ENCODE measurements around the gene MYBBP1A.

Gene MYBBP1A

GRCh38 chr17:4566785-4567184 lies 11.6 kb upstream of the MYBBP1A start:
- Histone ChIP-seq H3K4me3 (ENCODE audit: insufficient read length, low read depth) (no peak overlapping the region), H3K36me3 (ENCODE audit: insufficient read depth, insufficient read length, low read length) (no peaks in the 10 kb centered on the region), H3K27me3 (ENCODE audit: insufficient read depth, insufficient read length) (no peaks in the 10 kb centered on the region), H3K4me1 (ENCODE audit: insufficient read depth, insufficient read length) (peaks cover 2% of the 10 kb centered on the region), H3K9ac (ENCODE audit: insufficient read length, low read depth) (no peak overlapping the region), H3K9me3 (ENCODE audit: insufficient read depth, low read length) (no peaks in the 10 kb centered on the region)
- DNase-seq (ENCODE audit: low read depth, low spot score), result peak; percentile 68
- TF ChIP-seq SUZ12 (IDR thresholded peaks at IDR 0.05; ENCODE audit: extremely low read depth, insufficient read depth, insufficient read length) (no peak), YY1 (IDR thresholded peaks at IDR 0.05; ENCODE audit: insufficient read depth, insufficient read length) (no peak), ZNF274 (IDR thresholded peaks at IDR 0.05; ENCODE audit: low read depth, low read length) (no peak)

- Histone ChIP-seq H3K9ac (ENCODE audit: insufficient read length, low read depth) (peak overlapping the region; percentile 50), H3K4me3 (ENCODE audit: insufficient read length, low read depth) (no peak overlapping the region), H3K27me3 (ENCODE audit: insufficient read depth, insufficient read length) (no peaks in the 10 kb centered on the region), H3K4me1 (ENCODE audit: insufficient read depth, insufficient read length) (peaks cover 2% of the 10 kb centered on the region), H3K9me3 (ENCODE audit: insufficient read depth, low read length) (no peaks in the 10 kb centered on the region), H3K36me3 (ENCODE audit: insufficient read depth, insufficient read length, low read length) (no peaks in the 10 kb centered on the region)
- TF ChIP-seq SUZ12 (IDR thresholded peaks at IDR 0.05; ENCODE audit: extremely low read depth, insufficient read depth, insufficient read length), result no peak
- TF ChIP-seq YY1 (IDR thresholded peaks at IDR 0.05; ENCODE audit: insufficient read depth, insufficient read length), result no peak
- no peak for TF ChIP-seq ZNF274 (IDR thresholded peaks at IDR 0.05; ENCODE audit: low read depth, low read length)
- peak; percentile 56 for DNase-seq (ENCODE audit: low read depth, low spot score)
Observed at GRCh38 chr17:4565209-4566141, 10.3 kb upstream of the MYBBP1A start.

GRCh38 chr17:4562015-4562969 lies 7.1 kb upstream of the MYBBP1A start:
- H3K9me3 ChIP-seq (ENCODE audit: insufficient read depth, low read length), result no peaks in the 10 kb centered on the region
- H3K4me1 ChIP-seq (ENCODE audit: insufficient read depth, insufficient read length), result peaks cover 2% of the 10 kb centered on the region
- DNase-seq (ENCODE audit: low read depth, low spot score), result no peak
- no peak overlapping the region for H3K9ac ChIP-seq (ENCODE audit: insufficient read length, low read depth)
- no peak overlapping the region for H3K4me3 ChIP-seq (ENCODE audit: insufficient read length, low read depth)
- no peaks in the 10 kb centered on the region for H3K27me3 ChIP-seq (ENCODE audit: insufficient read depth, insufficient read length)
- TF ChIP-seq SUZ12 (IDR thresholded peaks at IDR 0.05; ENCODE audit: extremely low read depth, insufficient read depth, insufficient read length), result no peak
- TF ChIP-seq YY1 (IDR thresholded peaks at IDR 0.05; ENCODE audit: insufficient read depth, insufficient read length), result no peak
- TF ChIP-seq ZNF274 (IDR thresholded peaks at IDR 0.05; ENCODE audit: low read depth, low read length), result no peak
- H3K36me3 ChIP-seq (ENCODE audit: insufficient read depth, insufficient read length, low read length), result no peaks in the 10 kb centered on the region

- H3K36me3 ChIP-seq (ENCODE audit: insufficient read depth, insufficient read length, low read length), result no peaks in the 10 kb centered on the region
- TF ChIP-seq SUZ12 (IDR thresholded peaks at IDR 0.05; ENCODE audit: extremely low read depth, insufficient read depth, insufficient read length), result no peak
- H3K27me3 ChIP-seq (ENCODE audit: insufficient read depth, insufficient read length), result no peaks in the 10 kb centered on the region
- DNase-seq (ENCODE audit: low read depth, low spot score), result no peak
- H3K4me1 ChIP-seq (ENCODE audit: insufficient read depth, insufficient read length), result peaks cover 5% of the 10 kb centered on the region
- H3K9ac ChIP-seq (ENCODE audit: insufficient read length, low read depth), result no peak overlapping the region
- no peaks in the 10 kb centered on the region for H3K9me3 ChIP-seq (ENCODE audit: insufficient read depth, low read length)
- H3K4me3 ChIP-seq (ENCODE audit: insufficient read length, low read depth), result no peak overlapping the region
Observed at GRCh38 chr17:4560837-4561256, 5.7 kb upstream of the MYBBP1A start.

- Histone ChIP-seq H3K4me3 (ENCODE audit: insufficient read length, low read depth) (no peak within 1 kb of the TSS), H3K36me3 (ENCODE audit: insufficient read depth, insufficient read length, low read length) (no peaks in the 10 kb centered on the region), H3K9ac (ENCODE audit: insufficient read length, low read depth) (no peak within 1 kb of the TSS), H3K27me3 (ENCODE audit: insufficient read depth, insufficient read length) (no peaks in the 10 kb centered on the region), H3K9me3 (ENCODE audit: insufficient read depth, low read length) (no peaks in the 10 kb centered on the region), H3K4me1 (ENCODE audit: insufficient read depth, insufficient read length) (peaks cover 5% of the 10 kb centered on the region)
- no peak for TF ChIP-seq ZNF274 (IDR thresholded peaks at IDR 0.05; ENCODE audit: low read depth, low read length)
- no peak for TF ChIP-seq SUZ12 (IDR thresholded peaks at IDR 0.05; ENCODE audit: extremely low read depth, insufficient read depth, insufficient read length)
- no peak for TF ChIP-seq YY1 (IDR thresholded peaks at IDR 0.05; ENCODE audit: insufficient read depth, insufficient read length)
- DNase-seq (ENCODE audit: low read depth, low spot score), result no peak
Observed at GRCh38 chr17:4560421-4560820, 5.2 kb upstream of the MYBBP1A start, which contains the start of gene GGT6. Gene GGT6 (minus strand): TSS chr17:4560577. CDS start chr17:4560521, 56 bp downstream.

- H3K4me3 ChIP-seq (ENCODE audit: insufficient read length, low read depth), result no peak overlapping the region
- H3K9ac ChIP-seq (ENCODE audit: insufficient read length, low read depth), result no peak overlapping the region
- TF ChIP-seq ZNF274 (IDR thresholded peaks at IDR 0.05; ENCODE audit: low read depth, low read length) (no peak), YY1 (IDR thresholded peaks at IDR 0.05; ENCODE audit: insufficient read depth, insufficient read length) (no peak), SUZ12 (IDR thresholded peaks at IDR 0.05; ENCODE audit: extremely low read depth, insufficient read depth, insufficient read length) (no peak)
- H3K4me1 ChIP-seq (ENCODE audit: insufficient read depth, insufficient read length), result peaks cover 3% of the 10 kb centered on the region
- H3K9me3 ChIP-seq (ENCODE audit: insufficient read depth, low read length), result no peaks in the 10 kb centered on the region
- H3K36me3 ChIP-seq (ENCODE audit: insufficient read depth, insufficient read length, low read length), result no peaks in the 10 kb centered on the region
- H3K27me3 ChIP-seq (ENCODE audit: insufficient read depth, insufficient read length), result no peaks in the 10 kb centered on the region
- DNase-seq (ENCODE audit: low read depth, low spot score), result no peak
Observed at GRCh38 chr17:4559966-4560365, 4.8 kb upstream of the MYBBP1A start.
